IPS DF 4.7 (cell line): ENCODE results near the gene FBXO27.
"Not testable (repeated sequence)": the region's sequence is repeated elsewhere in the genome, so short reads cannot be mapped to it uniquely, and the experiment has no call there.

Source experiments
- DNase-seq: peaks from one replicate; pipeline ENCODE4 v3.0.0-alpha.2; 2013; ENCODE audit warnings: low spot score; ENCODE audit errors: extremely low read depth

Gene FBXO27

DNA sequence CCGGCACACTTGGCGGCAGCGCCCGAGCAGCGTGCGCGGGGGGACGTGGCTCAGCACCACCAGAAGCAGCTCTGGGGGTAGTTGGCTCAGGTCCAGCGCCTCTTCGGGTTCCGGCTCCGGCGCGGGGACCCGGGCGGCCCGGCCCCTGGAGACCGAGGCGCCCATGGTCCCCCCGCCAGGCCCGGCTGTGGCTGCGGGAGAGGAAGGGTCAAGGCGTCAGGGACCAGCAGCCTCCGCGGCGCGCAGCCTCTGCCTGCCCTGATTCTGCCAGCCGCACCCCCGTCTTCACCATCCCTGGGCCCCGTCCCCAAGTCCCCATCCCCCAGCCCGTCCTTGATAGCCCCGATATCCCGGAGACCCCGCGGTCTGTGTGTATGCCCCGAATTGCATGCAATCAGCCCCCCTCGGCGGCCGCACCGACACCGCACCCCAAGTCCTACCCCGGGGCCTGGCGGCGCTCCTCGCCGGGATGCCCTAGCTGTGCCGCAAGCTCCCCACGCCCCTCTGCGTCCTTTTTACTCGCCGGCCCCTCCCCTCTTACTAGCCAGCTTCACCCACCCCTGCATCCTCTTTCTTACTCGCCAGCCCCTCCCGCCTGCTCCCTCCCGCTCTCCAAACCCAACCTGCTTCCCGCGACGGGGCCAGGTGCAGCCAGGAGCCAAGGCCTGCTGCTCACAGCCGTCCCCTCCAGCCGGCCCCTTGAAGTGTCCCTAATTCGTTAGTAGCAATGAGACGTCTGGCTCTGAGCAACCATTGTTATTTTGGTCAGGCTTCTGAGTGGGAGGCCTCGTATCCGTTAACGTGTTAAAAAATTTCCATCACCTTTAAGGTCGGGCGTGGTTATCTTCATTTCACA lies at the start of gene FBXO27:
Gene FBXO27, minus strand, starts transcription at position 487 of the 856 bp plus-strand sequence. Its CDS starts 322 bp downstream, at position 165.
- DNase-seq = no peak

DNA sequence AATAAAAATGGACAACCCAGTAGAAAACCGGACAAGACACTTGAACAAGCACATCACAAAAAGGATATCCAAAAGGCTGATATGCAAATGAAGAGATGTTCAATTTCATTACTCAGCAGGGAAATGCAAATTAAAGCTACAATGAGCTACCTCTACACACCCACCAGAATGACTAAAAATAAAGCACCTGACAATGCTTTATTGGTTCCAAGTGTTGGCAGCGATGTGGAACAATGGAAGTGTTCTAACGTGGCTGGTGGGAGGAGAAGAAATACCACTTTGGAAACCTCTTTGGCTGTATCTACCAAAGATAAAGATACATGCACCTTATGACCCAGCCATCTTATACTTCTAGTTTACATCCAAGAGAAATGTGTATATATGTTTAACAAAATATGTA lies 48.1 kb upstream of the FBXO27 start:
- DNase-seq = no peak

DNA sequence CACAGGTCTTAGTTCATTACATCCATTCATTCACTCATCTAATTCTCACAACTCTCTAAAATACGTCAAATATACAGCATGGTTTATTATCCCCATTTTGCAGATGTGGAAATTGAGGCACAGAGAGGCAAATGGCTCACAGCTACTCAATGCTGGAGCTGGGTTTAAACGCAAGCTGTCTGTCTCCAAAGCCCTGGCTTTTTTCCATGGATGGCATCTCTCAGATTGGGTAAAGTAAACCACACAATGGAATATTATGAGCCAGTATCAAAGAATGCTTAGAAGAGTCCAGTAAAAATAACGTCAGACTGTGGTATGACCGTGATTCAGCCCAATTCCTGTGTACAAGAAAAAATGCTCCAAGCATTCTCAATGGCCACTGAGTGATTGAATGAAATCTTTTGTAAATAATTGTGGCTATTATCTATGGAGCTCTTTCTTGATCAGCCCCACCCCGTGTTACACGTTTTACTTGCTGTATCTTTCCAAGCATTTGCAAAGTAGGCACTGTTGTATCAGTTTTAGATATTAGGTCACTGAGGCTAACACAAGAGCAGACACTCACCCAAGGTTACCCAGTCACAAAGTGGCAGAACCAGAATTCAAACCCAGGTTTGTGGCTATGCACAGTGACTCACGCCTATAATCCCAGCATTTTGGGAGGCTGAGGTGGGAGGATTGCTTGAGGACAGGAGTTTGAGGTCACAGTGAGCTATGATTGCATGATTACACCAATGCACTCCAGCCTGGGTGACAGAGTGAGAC lies 46.3 kb upstream of the FBXO27 start:
- no peak for DNase-seq

DNA sequence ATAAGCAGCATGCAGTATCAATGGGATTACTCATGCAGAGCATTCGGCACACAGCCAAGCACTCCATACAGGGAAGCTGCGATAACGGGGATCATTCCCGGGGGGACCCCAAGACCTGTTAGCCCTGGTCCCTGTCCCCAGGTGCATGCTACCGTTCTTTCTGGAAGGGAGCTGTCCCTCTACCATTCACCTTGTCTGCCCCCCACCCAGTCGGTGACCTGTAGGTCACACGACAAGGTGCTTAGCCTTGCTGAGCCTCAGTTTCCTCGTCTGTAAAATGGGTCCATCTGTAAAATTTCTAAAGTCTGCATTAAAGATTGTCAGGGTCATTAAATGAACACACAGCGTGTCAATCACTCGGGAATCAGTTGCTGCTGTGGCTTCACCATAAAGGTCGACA lies 45.0 kb upstream of the FBXO27 start:
- DNase-seq = no peak

GRCh38 chr19:39074942-39075341 lies 42.6 kb upstream of the FBXO27 start:
- no peak for DNase-seq

DNA sequence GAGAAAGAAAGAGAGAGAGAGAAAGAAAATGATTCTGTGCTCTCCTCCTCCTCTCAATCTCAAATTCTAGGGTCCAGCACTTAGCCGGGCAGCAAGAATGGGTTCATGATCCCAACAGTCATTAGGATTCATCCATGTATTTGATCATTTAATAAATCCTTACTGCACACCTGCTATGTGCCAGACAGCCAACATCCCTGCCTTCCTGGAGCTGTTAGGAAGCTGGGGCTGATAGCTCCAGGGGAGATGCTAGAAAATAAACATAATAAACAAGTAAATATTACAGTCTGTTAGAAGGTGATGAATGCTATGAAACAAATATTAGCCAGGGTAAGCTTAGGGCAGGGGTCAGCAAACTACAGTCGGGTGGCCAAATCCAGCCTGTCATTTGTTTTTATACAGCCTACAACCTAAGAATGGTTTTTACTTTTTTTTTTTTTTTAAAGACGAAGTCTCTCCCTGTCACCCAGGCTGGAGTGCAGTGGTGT lies 41.9 kb upstream of the FBXO27 start:
- no peak for DNase-seq

- DNase-seq = no peak
These were observed 38.5 kb upstream of the FBXO27 start for GRCh38 chr19:39070888-39071287.

DNA sequence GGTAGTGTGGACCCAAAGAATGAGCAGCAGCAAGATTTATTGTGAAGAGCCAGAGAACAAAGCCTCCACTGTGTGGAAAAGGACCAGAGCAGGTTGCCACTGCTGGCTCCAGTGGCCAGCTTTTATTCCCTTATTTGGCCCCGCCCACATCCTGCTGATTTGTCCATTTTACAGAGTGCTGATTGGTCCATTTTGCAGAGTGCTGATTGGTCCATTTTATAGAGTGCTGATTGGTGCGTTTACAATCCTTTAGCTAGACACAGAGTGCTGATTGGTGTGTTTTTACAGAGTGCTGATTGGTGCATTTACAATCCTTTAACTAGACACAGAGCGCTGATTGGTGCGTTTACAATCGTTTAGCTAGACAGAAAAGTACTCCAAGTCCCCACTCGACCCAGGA lies 35.9 kb upstream of the FBXO27 start:
- not testable (repeated sequence) for DNase-seq

DNA sequence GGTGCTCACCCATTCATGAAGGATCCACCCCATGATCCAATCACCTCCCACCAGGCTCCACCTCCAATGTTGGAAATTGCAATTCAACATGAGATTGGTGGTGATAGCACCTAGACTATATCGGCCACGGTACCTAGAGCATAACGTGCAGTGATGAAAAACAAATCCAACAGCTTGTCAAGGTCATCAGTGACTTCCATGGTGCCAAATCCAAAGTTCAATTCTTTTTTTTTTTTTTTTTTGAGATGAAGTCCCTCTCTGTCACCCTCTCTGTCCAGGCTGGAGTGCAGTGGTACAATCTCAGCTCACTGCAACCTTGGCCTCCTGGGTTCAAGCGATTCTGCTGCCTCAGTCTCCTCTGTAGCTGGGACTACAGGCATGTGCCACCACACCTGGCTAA lies 34.8 kb upstream of the FBXO27 start:
- DNase-seq = no peak

- no peak for DNase-seq
These were observed 33.6 kb upstream of the FBXO27 start for GRCh38 chr19:39065928-39066327.

- DNase-seq = no peak
These were observed 32.1 kb upstream of the FBXO27 start for GRCh38 chr19:39064405-39064804.

DNA sequence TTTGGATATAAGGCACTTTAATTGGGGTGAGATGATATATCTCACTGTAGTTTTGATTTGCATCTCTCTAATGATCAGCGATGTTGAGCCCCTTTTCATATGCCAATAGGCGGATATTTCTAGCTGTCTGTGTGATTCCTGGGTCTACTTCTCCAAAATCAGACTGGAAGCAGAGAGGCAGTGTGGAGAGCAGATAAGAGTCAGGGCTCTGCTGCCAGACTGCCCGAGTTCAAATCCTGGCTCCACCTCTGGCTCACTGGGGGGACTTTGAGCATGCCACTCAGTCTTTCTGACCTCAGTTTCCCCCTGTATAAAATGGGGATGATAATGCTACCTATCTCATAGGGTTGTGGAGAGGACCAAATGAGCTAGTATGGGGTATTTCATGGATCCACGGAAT lies 27.8 kb upstream of the FBXO27 start:
- DNase-seq = no peak

GRCh38 chr19:39059302-39059701 lies 27.0 kb upstream of the FBXO27 start:
- DNase-seq = no peak

DNA sequence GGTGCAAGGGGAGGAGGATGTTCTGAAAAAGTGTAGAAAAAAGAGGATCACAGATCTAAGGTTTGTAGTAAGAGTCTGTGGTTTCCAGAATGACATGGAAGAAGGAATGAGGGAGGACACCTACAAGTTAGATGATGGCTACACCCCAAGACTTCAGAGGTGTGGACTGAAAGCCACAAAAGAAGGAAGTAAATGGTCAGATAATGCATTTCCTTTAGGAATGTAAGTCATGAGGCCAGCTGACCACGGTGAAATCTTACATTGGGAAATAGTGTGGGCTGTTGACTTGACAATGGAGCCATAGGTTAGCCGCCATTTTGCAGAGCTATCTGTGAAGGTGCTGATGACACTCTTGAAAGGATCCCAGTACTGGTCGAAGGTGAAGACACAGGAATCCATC lies 25.3 kb upstream of the FBXO27 start:
- no peak for DNase-seq

GRCh38 chr19:39054091-39054470 lies 21.7 kb upstream of the FBXO27 start:
- no peak for DNase-seq

DNA sequence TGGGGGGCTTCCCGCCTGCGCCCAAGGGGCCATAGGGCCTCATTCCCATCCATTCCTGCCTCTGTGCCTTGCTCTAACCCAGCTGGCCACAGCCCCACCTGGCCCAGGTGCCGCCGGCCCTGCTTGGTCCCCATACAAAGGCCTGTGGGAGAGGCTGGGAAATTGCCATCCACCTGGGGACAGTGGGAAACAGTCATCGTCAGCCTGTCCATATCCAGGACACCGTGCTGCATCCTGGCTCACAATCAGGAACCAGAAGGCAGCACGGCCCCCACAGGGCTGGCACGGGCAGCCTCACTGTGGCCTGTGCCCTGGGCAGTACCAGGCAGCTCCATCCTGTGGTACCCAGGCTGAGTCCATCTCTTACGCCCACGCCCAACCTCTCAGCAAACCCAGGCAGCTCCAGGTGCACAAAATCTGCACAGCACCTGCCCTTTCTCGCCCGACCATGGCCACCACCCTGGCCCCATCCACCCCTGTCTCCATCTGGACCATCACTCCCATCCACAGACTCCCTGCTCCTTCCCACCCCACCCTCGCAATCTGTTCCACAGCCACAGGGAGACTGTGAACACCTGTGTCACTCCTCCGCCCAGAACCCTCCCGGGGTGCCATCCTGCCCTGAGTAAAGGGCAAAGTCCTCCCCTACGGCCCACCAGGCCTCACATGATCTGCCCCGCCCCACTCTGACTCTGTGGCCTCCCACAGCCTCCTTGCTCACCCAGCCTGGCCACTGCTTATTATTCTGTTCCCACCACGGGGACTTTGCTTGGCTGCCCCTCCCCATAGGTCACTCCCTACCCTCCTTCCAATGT lies 21.1 kb upstream of the FBXO27 start:
- DNase-seq = no peak

DNA sequence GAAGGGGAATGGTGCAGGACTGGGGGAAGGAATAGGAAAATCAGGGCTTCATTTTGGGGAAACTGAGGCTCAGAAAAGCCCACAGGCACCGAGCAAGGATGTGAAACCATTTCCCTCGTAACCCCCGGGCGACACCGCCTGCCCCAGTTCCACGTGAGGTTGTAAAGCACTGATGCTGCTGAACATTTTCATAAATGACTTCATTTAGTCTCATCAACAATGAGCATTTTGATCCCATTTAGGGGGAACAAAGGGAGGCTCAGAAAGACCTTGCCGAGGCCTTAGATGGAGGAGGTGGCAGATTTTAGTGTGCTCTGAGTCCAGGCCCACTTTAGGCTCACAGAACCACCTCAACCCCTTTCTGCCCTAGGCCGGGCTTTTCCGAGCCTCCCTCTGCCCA lies 20.5 kb upstream of the FBXO27 start:
- no peak for DNase-seq

DNA sequence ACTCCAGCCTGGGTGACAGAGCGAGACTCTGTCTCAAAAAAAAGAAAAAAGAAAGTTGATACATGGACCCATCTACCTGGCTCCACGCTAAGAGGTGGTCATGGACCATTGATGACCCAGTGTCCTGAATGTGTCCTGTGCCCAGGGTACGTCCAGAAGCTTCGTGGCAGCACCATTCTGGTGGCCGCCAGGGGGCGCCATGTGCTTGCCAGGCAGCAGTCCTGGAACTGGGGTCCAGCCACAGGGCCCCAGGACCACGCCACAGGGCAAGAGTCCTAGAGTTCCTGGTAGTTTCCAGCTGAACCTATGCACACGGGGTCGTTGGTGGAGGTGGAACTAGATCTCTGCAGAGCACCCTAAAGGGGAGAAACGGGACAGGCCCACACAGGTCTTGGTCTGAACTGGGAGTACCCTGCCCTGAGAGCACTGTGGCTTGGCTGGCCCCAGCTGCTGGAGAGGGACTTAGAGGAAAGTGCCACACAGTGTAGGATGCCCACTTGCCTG lies 19.9 kb upstream of the FBXO27 start:
- DNase-seq = no peak

DNA sequence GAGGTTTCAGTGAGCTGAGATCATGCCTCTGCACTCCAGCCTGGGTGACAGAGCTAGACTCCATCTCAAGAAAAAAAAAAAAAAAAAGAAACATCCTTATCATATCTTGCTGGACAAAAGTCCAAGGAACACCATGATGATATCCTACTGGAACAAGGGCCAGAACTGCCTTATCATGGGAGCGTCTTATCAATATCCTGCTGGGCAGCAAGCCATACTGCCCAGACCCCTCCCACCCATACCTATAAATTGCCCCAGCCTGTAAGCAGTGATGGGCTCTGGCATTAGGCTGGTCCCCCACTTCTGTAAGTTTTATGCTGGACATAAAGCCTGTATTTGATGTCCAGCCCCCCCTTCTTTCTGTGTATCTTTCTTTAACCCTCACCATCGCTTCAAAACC lies 14.7 kb upstream of the FBXO27 start:
- DNase-seq = no peak

- DNase-seq = no peak
These were observed 13.9 kb upstream of the FBXO27 start for GRCh38 chr19:39046037-39046821.

DNA sequence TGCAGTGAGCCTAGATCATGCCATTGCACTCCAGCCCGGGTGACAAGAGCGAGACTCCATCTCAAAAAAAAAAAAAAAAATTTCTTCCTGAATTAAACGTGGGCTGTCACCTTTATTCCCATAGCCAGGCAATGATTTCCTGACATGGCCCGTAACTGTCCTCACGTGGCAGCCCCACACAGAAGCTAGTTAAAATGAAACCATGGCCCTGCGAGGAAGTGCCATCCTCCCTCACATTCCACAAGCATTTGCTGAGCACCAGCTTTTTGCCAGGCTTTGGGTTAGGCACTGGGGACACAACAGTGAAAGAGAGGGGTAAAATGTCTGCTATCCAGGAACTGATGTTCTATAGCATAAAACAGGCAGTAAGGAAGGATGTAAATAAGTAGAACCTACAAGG lies 13.2 kb upstream of the FBXO27 start:
- DNase-seq = no peak
